ENCODE results near the gene RBBP8NL. TPM values are rescaled to one million over a fixed set of nuclear protein-coding genes. Genes with fewer than 3 reads are reported as not detected.
A peak's percentile ranks its signal among the peaks of the same experiment; 100 is the strongest.

The RBBP8NL gene
- total and polyA plus RNA-seq, 9 of the 15 experiments (the other 6 are each of a cell fraction or from before 2014, with no cell fraction given): not detected

GRCh38 chr20:62407221-62407992 is 19.9 kb downstream of the RBBP8NL start, which contains the start of gene CABLES2 (continued):
- TF ChIP-seq MGA (IDR thresholded peaks at IDR 0.05): peak; percentile 94
- no peak for TF ChIP-seq DLX4 (CRISPR knock-in tag; IDR thresholded peaks at IDR 0.05)
- TF ChIP-seq WHSC1 (IDR thresholded peaks at IDR 0.05; ENCODE audit: low read length): no peak
- TF ChIP-seq POLR2AphosphoS2 (IDR thresholded peaks at IDR 0.05; ENCODE audit: low read length): no peak
- no peak for TF ChIP-seq JUN (IDR thresholded peaks at IDR 0.05; ENCODE audit: borderline replicate concordance, low read depth, low read length)
- TF ChIP-seq JUN (CRISPR knock-in tag; IDR thresholded peaks at IDR 0.05; ENCODE audit: borderline replicate concordance): no peak; the same call in 1 of the 2 replicates
- TF ChIP-seq POLR2AphosphoS5 (IDR thresholded peaks at IDR 0.05; ENCODE audit: control insufficient read depth, insufficient read depth, low read depth, low read length): no peak

Measured in K562 (cell line).